Activated naive CD8-positive, alpha-beta T cell treated with anti-CD3 and anti-CD28 coated beads, Interleukin-2, amount 50 U/mL, for 24 hours (primary cell): ENCODE measurements around the gene LRRFIP1.

ENCODE experiments used
- ATAC-seq: fragments of 150-1000 bp; cut with Tn5 transposase; one replicate; pipeline ENCODE4 v1.10.0; 2021
- DNase-seq: peaks from one replicate; pipeline ENCODE4 v3.0.0; 2021
- H3K27ac Mint-ChIP-seq: one replicate; pipeline ENCODE4 v1.8.0; 2021; ENCODE audit warnings: mild to moderate bottlenecking, mixed read lengths
- H3K27me3 Mint-ChIP-seq: one replicate; pipeline ENCODE4 v1.8.0; 2021; ENCODE audit warnings: mixed read lengths
- H3K36me3 Mint-ChIP-seq: one replicate; pipeline ENCODE4 v1.8.0; 2021; ENCODE audit warnings: low read depth, mixed read lengths
- H3K4me1 Mint-ChIP-seq: one replicate; pipeline ENCODE4 v1.8.0; 2021; ENCODE audit warnings: mixed read lengths
- H3K4me3 Mint-ChIP-seq: one replicate; pipeline ENCODE4 v1.8.0; 2021; ENCODE audit warnings: mild to moderate bottlenecking, moderate library complexity, mixed read lengths
- H3K9me3 Mint-ChIP-seq: one replicate; pipeline ENCODE4 v1.8.0; 2021; ENCODE audit warnings: mixed read lengths

The LRRFIP1 gene

DNA sequence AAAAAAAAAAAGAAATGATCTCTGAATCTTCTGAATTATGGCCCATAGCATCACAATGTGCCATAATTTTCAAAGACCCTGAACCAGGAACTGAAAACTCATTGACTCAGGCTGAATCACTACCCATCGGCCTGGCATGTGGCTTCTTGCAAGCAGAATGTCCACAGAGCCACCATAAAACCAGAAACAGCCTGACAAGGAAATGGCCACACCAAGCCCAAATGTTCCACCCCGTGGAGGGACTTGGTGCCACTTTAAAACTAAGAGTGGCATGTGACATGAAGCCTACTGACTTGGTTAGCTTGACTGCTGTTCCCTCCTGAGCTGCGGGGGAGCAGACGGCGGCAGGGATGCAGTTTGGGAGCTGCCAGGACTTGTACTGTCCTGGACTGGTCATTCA is 100.0 kb downstream of the LRRFIP1 start:
- no peak for DNase-seq
- Mint-ChIP-seq H3K27me3 (no peaks in the 10 kb centered on the region), H3K27ac (no peak overlapping the region), H3K4me3 (no peak overlapping the region), H3K36me3 (peaks cover 30% of the 10 kb centered on the region), H3K9me3 (no peaks in the 10 kb centered on the region), H3K4me1 (peaks cover 69% of the 10 kb centered on the region)
- no peak for ATAC-seq

GRCh38 chr2:237729681-237730475 is 102.5 kb downstream of the LRRFIP1 start:
- no peak for ATAC-seq
- no peaks in the 10 kb centered on the region for H3K27me3 Mint-ChIP-seq
- H3K4me1 Mint-ChIP-seq = peaks cover 62% of the 10 kb centered on the region
- peaks cover 30% of the 10 kb centered on the region for H3K36me3 Mint-ChIP-seq
- no peak for DNase-seq
- no peaks in the 10 kb centered on the region for H3K9me3 Mint-ChIP-seq
- no peak overlapping the region for H3K4me3 Mint-ChIP-seq
- H3K27ac Mint-ChIP-seq = no peak overlapping the region

DNA sequence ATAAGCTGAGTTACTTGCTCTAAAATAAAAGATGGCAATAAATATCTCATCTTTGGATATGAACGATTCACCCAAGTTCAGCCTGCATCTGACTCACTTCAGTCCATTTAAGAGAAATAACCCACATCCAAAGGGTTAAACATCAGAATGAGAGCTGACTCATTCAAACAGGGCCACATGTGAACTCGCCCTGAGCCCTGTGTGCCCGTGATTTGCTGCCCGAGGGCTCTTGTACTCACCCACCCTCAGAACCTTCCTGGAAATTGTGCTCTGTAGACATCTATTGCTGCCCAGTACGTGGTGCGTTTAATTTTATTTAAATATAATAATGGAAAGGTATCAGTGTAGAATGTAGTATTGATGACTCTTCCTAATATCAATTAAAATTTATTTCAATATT is 104.3 kb downstream of the LRRFIP1 start:
- peak; percentile 55 for DNase-seq
- Mint-ChIP-seq H3K36me3 (peaks cover 30% of the 10 kb centered on the region), H3K9me3 (no peaks in the 10 kb centered on the region)

DNA sequence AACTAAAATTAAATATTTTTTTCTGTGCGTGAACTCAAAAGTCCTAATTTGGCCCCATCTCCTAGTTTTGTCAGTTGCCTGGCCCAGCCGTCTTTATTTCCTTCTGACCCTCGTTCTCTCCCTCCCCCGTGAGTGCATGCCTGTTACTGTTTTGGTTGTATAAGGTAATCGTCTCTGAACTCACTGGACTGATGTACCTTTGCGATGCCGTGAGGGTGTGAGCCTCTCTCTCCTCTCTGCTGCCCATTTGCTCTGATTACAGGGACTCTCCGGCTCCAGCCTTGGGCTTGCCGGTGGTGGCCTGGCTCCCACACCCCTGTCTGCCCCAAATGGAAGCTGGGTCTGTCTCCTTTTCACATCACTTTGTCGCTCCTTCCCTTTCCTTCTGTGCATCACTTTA is 104.7 kb downstream of the LRRFIP1 start:
- Mint-ChIP-seq H3K27me3 (no peaks in the 10 kb centered on the region), H3K9me3 (no peaks in the 10 kb centered on the region), H3K27ac (peak overlapping the region; percentile 70), H3K36me3 (peaks cover 28% of the 10 kb centered on the region), H3K4me3 (no peak overlapping the region), H3K4me1 (peaks cover 56% of the 10 kb centered on the region)
- ATAC-seq (no peak), DNase-seq (no peak)

More for the DNA sequence above, 104.3 kb downstream of the LRRFIP1 start:
- peak overlapping the region; percentile 78 for H3K27ac Mint-ChIP-seq
- H3K4me1 Mint-ChIP-seq = peaks cover 60% of the 10 kb centered on the region
- no peak overlapping the region for H3K4me3 Mint-ChIP-seq
- peak; percentile 98 for ATAC-seq
- no peaks in the 10 kb centered on the region for H3K27me3 Mint-ChIP-seq

DNA sequence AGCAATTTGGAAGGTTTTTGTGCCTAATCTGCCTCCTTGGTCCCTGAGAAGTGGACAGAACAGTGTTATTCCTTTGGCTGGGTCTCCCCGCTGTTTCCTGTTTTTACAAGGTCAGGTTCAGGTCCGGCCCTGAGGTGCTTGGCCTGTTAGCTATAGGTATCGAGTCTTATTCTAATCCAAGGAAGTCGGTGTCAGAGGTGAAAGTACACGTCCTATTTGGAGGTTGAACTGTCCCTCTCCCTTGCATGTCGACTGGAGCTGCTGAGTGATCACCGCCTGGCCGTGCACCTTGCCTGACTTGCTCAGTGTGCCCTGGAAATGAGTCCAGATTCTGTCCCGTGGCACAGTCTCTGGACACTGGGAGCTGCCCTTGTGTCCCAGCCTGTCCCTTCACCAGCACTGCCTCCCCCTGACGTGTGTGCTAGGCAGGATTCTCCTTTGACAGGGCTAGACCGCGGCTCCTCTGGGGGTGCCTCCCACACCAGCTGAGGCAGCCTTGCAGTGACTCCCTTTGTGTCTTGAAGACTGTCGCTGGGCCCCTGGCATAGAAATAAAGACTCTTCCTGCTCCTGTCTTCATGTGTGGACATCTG is 105.5 kb downstream of the LRRFIP1 start:
- no peaks in the 10 kb centered on the region for H3K9me3 Mint-ChIP-seq
- H3K36me3 Mint-ChIP-seq = peaks cover 31% of the 10 kb centered on the region
- ATAC-seq (no peak), DNase-seq (no peak)
- peaks cover 48% of the 10 kb centered on the region for H3K4me1 Mint-ChIP-seq
- H3K4me3 Mint-ChIP-seq = no peak overlapping the region
- H3K27ac Mint-ChIP-seq = peak overlapping the region; percentile 65
- H3K27me3 Mint-ChIP-seq = no peaks in the 10 kb centered on the region

DNA sequence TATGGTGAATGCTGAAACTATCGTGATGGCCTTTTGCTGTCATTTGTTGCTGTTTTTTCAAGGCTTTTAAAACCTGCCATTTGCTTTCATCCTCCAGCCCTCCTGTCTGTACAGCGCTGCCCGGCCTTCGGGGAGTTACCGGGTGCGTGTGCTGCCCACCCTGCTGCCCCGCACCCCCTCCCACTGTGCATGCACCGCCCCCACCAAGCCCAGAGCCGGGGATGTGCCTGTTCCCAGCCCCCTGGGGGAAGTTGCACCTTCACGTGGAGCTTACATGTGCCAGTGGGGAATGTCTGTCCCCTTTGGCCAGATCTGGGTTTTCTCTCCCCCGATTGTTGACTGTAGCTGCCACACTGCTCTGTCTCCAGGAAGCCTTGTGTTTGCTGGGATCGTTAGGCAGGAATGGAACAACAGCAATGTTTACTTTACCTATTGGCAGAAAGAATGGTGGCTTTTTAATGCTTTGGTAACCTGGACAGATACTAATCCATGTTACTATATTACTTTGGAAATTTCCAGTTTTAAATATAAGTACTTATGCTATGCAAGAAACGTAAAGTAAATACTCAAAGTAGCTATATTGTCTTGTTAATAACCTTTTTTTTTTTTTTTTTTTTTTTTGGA is 106.4 kb downstream of the LRRFIP1 start:
- no peaks in the 10 kb centered on the region for H3K27me3 Mint-ChIP-seq
- no peak overlapping the region for H3K4me3 Mint-ChIP-seq
- no peaks in the 10 kb centered on the region for H3K9me3 Mint-ChIP-seq
- no peak for ATAC-seq
- H3K36me3 Mint-ChIP-seq = peaks cover 29% of the 10 kb centered on the region
- DNase-seq = no peak
- peaks cover 44% of the 10 kb centered on the region for H3K4me1 Mint-ChIP-seq
- H3K27ac Mint-ChIP-seq = peak overlapping the region; percentile 40

DNA sequence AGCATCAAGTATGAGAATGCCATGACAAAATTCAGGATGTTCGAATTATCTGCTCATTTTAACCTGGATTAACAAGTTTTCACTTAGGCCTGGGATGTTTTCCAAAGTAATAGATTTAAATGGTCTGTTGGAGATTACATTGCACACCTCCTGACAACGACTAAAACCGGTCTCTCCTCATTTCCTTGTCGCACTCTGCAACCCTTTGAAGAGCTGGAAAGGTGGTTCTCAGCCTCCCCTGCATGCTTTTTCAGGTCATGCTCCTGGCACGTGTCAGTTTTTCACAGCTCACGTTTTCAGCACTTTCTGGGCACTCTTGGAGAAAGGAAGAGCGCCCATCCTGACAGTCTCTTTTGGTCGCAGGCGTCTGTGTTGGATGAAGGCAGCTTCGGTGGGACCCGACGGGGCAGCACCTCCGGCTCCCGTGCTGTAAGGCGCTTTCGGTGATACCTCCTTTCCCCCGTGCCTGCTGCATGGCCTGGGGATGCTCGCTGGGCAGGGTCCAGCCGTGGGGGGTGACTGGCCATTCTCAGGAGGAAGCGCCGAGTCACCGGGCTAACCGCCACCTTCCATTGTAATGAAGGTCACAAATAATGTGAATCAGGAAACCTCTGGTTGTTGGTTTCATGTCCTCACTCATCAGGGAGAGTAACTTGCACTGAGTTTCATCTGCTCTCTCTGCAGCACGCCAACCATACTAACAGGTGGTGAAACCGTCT is 107.7 kb downstream of the LRRFIP1 start:
- DNase-seq (no peak), ATAC-seq (no peak)
- Mint-ChIP-seq H3K27ac (no peak overlapping the region), H3K36me3 (peaks cover 35% of the 10 kb centered on the region), H3K4me1 (peaks cover 41% of the 10 kb centered on the region), H3K4me3 (no peak overlapping the region), H3K27me3 (no peaks in the 10 kb centered on the region), H3K9me3 (no peaks in the 10 kb centered on the region)

- H3K27me3 Mint-ChIP-seq = no peaks in the 10 kb centered on the region
- H3K4me3 Mint-ChIP-seq = no peak overlapping the region
- H3K36me3 Mint-ChIP-seq = peaks cover 32% of the 10 kb centered on the region
- peaks cover 41% of the 10 kb centered on the region for H3K4me1 Mint-ChIP-seq
- DNase-seq (no peak), ATAC-seq (no peak)
- no peaks in the 10 kb centered on the region for H3K9me3 Mint-ChIP-seq
- no peak overlapping the region for H3K27ac Mint-ChIP-seq
Observed at GRCh38 chr2:237735798-237736197, 108.4 kb downstream of the LRRFIP1 start.

- ATAC-seq = no peak
- peaks cover 34% of the 10 kb centered on the region for H3K36me3 Mint-ChIP-seq
Observed at GRCh38 chr2:237736783-237737182, 109.4 kb downstream of the LRRFIP1 start.

GRCh38 chr2:237737196-237737865 is 109.9 kb downstream of the LRRFIP1 start:
- Mint-ChIP-seq H3K9me3 (no peaks in the 10 kb centered on the region), H3K4me1 (peaks cover 35% of the 10 kb centered on the region), H3K27me3 (no peaks in the 10 kb centered on the region), H3K27ac (no peak overlapping the region), H3K4me3 (no peak overlapping the region), H3K36me3 (peaks cover 37% of the 10 kb centered on the region)
- DNase-seq (no peak), ATAC-seq (no peak)

More at GRCh38 chr2:237736783-237737182, 109.4 kb downstream of the LRRFIP1 start:
- no peak for DNase-seq
- H3K27me3 Mint-ChIP-seq = no peaks in the 10 kb centered on the region
- no peak overlapping the region for H3K27ac Mint-ChIP-seq
- H3K4me3 Mint-ChIP-seq = no peak overlapping the region
- peaks cover 36% of the 10 kb centered on the region for H3K4me1 Mint-ChIP-seq
- no peaks in the 10 kb centered on the region for H3K9me3 Mint-ChIP-seq

DNA sequence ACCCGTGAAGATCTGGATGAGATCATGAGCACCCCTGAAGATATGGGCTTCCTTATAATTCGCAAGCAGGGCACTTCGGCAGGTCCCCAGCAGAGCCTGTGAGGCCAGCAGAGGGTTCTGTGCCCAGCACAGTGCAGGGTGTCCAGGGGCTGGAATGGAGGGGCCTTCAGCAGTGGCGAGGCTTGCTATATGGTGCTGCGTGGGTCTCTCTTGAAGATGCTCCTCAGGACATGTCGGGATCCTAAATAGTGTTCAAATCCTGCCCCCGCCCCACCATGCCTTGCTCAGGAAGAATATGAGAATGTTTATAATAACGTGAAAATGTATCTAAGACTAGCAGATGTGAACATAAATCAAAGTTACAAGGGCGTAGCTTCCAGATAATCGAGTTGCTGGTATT is 110.9 kb downstream of the LRRFIP1 start:
- Mint-ChIP-seq H3K36me3 (peaks cover 36% of the 10 kb centered on the region), H3K4me1 (peaks cover 33% of the 10 kb centered on the region), H3K4me3 (no peak overlapping the region), H3K27me3 (no peaks in the 10 kb centered on the region), H3K9me3 (no peaks in the 10 kb centered on the region), H3K27ac (peak overlapping the region; percentile 18)
- ATAC-seq = no peak
- DNase-seq = no peak

DNA sequence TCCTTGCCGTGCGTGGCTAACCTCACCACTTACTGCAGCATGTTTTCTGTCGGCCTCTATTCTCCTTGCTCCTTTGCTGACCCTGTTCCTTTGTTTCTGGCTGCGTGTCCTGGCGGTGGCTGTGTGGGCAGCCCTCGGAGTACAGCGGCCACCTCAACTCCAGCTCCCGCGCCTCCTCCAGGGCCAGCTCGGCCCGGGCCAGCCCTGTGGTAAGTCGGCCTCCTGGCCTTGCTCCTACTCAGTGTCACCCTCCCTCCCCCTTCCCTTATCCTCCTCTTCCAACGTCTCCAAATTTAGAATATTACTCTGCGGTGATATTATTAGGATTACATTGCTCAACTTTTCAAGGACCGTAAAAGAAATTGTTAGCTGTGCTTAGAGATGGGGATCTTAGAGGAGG is 111.7 kb downstream of the LRRFIP1 start:
- Mint-ChIP-seq H3K4me1 (peaks cover 37% of the 10 kb centered on the region), H3K36me3 (peaks cover 34% of the 10 kb centered on the region)

DNA sequence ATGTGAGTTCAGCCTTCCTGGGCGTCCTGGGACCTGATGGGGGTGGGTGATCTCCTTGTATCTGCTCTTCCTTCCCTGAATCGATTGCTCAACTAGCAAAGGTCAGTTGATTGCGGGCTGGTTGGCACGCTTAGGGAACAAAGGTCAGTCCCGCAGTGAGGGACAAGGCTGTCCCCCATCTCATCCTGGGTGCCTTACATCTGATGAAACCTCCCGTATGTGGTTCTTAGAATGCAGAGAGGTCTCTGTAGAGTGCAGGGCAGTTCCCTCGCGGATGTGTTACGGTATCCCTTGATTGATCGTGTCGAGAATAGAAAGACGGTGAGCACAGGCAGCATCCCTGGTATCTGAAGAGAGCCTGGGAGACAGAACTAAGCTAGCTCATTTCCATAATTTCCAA is 114.8 kb downstream of the LRRFIP1 start:
- no peak for ATAC-seq
- DNase-seq = no peak
- Mint-ChIP-seq H3K4me1 (peaks cover 39% of the 10 kb centered on the region), H3K4me3 (no peak overlapping the region), H3K9me3 (no peaks in the 10 kb centered on the region), H3K27me3 (no peaks in the 10 kb centered on the region), H3K27ac (peak overlapping the region; percentile 54), H3K36me3 (peaks cover 38% of the 10 kb centered on the region)

More for the DNA sequence above, 111.7 kb downstream of the LRRFIP1 start:
- Mint-ChIP-seq H3K9me3 (no peaks in the 10 kb centered on the region), H3K27ac (peak overlapping the region; percentile 1), H3K4me3 (no peak overlapping the region), H3K27me3 (no peaks in the 10 kb centered on the region)
- ATAC-seq = no peak
- DNase-seq = no peak

DNA sequence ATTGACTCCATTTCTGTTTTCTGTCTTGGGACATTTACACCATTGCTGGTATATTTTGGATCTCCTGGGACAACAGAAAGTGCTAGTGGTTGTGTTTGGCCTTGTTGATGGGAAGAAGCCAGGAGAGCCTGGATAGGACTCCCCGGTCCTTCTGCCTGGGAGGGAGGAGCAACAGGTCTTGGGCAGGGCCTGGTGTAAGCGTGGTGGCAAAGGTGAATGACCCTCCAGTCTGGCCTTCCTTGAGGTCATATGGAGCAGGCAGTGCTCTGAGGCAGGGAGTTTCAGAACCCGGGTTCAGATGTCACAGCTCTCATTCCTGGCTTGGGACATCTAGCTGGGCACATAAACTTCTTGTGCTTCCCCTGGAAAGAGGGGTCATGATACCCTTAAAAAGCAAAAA is 115.2 kb downstream of the LRRFIP1 start:
- ATAC-seq = no peak
- H3K9me3 Mint-ChIP-seq = no peaks in the 10 kb centered on the region

More for the DNA sequence above, 115.2 kb downstream of the LRRFIP1 start:
- no peak for DNase-seq
- peak overlapping the region; percentile 54 for H3K27ac Mint-ChIP-seq
- H3K36me3 Mint-ChIP-seq = peaks cover 40% of the 10 kb centered on the region
- peaks cover 39% of the 10 kb centered on the region for H3K4me1 Mint-ChIP-seq
- H3K4me3 Mint-ChIP-seq = no peak overlapping the region
- no peaks in the 10 kb centered on the region for H3K27me3 Mint-ChIP-seq
